ENCODE measurements around the gene BBLN. TPM values are rescaled to one million over a fixed set of nuclear protein-coding genes. Genes with fewer than 3 reads are reported as not detected.

BBLN gene
- total RNA-seq, 2 experiments from 2014 or later = 53.6 to 55.9 TPM

DNA sequence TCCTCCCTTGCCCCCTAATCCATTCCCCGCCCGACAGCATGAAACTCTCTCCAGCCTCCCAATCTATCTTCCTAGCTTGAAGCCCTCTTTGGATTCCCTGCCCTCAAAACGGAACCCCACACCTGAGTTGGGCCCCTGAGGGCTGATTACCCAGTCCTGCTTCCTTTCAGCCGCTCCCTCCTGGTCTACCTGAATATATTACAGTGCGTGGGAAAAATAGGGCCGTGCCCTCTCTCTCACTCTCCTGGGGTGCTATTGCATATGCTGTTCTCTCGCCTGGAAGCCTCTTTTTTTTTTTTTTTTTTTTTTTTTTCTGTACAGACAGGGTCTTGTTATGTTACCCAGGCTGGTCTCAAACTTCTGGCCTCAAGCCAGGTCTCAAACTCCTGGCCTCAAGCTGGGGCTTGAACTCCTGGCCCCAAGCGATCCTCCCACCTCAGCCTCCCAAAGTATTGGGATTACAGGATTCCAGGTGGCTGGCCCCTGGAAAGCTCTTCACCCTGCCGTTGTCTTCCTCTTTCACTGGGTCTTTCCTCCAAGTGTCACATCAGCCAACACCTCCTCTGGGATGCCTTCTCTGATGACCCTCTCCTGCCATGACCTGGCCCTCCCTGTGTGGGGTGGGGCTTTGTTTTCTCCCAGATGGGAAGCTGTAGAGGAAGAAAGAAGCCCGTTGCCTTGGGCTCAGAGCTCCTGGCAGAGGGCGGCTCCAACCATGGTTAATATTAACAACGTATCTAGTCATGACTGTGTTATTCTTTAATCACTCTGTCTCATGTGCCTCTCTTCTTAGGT is 51.3 kb downstream of the BBLN start:
- H3K9me3 Mint-ChIP-seq = no peaks in the 10 kb centered on the region
- ATAC-seq (ENCODE audit: poor library complexity) = no peak
- H3K27ac ChIP-seq (ENCODE audit: low read depth in 1 of 2, low read length in 2 of 2) = no peak overlapping the region
- no peaks in the 10 kb centered on the region for H3K36me3 ChIP-seq (ENCODE audit: insufficient read depth, low read length)
- no peak overlapping the region for H3K4me3 ChIP-seq (ENCODE audit: low read length)
- TF ChIP-seq CTCF (IDR thresholded peaks at IDR 0.05) = no peak
- ChIA-PET CTCF (interaction anchor here (0.6 kb wide), 1 partner anchor 62 kb away, joined by 4 read pairs; no protein-coding TSS in a partner anchor), POLR2A (interaction anchor here (0.6 kb wide), 1 partner anchor 811 kb away, joined by 3 read pairs; no protein-coding TSS in a partner anchor)
- H3K27me3 Mint-ChIP-seq = peaks cover 16% of the 10 kb centered on the region
- no peak overlapping the region for H3K4me3 Mint-ChIP-seq
- intact Hi-C loops (cut with DNase I, micrococcal nuclease) = no loop called here
- no peaks in the 10 kb centered on the region for H3K36me3 Mint-ChIP-seq (ENCODE audit: low read depth)
- no peak for DNase-seq
- no peaks in the 10 kb centered on the region for H3K27me3 ChIP-seq (ENCODE audit: control insufficient read depth in 1 of 2, insufficient read depth in 2 of 2, low read length in 2 of 2)
- H3K4me1 Mint-ChIP-seq (ENCODE audit: low read depth) = no peaks in the 10 kb centered on the region
- no peaks in the 10 kb centered on the region for H3K4me1 ChIP-seq (ENCODE audit: insufficient read depth, low read length)
- no peak overlapping the region for H3K27ac Mint-ChIP-seq
- no peaks in the 10 kb centered on the region for H3K9me3 ChIP-seq (ENCODE audit: control insufficient read depth in 1 of 2, insufficient read depth in 1 of 2, low read length in 2 of 2)

- Histone ChIP-seq H3K9me3 (ENCODE audit: control insufficient read depth in 1 of 2, insufficient read depth in 1 of 2, low read length in 2 of 2) (no peaks in the 10 kb centered on the region), H3K4me1 (ENCODE audit: insufficient read depth, low read length) (no peaks in the 10 kb centered on the region), H3K4me3 (ENCODE audit: low read length) (no peak overlapping the region), H3K27ac (ENCODE audit: low read depth in 1 of 2, low read length in 2 of 2) (no peak overlapping the region), H3K27me3 (ENCODE audit: control insufficient read depth in 1 of 2, insufficient read depth in 2 of 2, low read length in 2 of 2) (no peaks in the 10 kb centered on the region), H3K36me3 (ENCODE audit: insufficient read depth, low read length) (no peaks in the 10 kb centered on the region)
- TF ChIP-seq CTCF (IDR thresholded peaks at IDR 0.05) = no peak
- DNase-seq = no peak
- intact Hi-C loops (cut with DNase I, micrococcal nuclease) = no loop called here
- Mint-ChIP-seq H3K36me3 (ENCODE audit: low read depth) (no peaks in the 10 kb centered on the region), H3K27ac (no peak overlapping the region), H3K4me1 (ENCODE audit: low read depth) (no peaks in the 10 kb centered on the region), H3K27me3 (peaks cover 16% of the 10 kb centered on the region), H3K9me3 (no peaks in the 10 kb centered on the region), H3K4me3 (no peak overlapping the region)
- ChIA-PET POLR2A (no interaction called here), CTCF (interaction anchor here (0.6 kb wide), 1 partner anchor 61 kb away, joined by 4 read pairs; no protein-coding TSS in a partner anchor)
- no peak for ATAC-seq (ENCODE audit: poor library complexity)
These were observed 51.9 kb downstream of the BBLN start for GRCh38 chr9:128211981-128212281.

Other genes with a start within 250 kb of the BBLN start
- gene ST6GALNAC4, start 243.2 kb upstream of the BBLN start, total RNA-seq = 10 to 100 TPM; 28.7 to 30.2 TPM
- gene PIP5KL1, start 229.5 kb upstream of the BBLN start, total RNA-seq = 1 to 10 TPM; 2.9 to 3.3 TPM
- gene DPM2, start 222.4 kb upstream of the BBLN start, total RNA-seq = 10 to 100 TPM; 41.7 to 47.6 TPM
- gene EEIG1, start 179.3 kb upstream of the BBLN start, total RNA-seq = 100 to 1,000 TPM; 440 to 463 TPM
- 10 to 100 TPM; 11.5 to 16.8 TPM for gene NAIF1, start 92.9 kb upstream of the BBLN start, total RNA-seq
- 10 to 100 TPM; 16.9 to 17.7 TPM for gene SLC25A25, start 92.0 kb upstream of the BBLN start, total RNA-seq
- 10 to 100 TPM; 43.7 to 43.8 TPM for gene PTGES2, start 32.5 kb upstream of the BBLN start, total RNA-seq
- not detected for gene LCN2, start 10.8 kb upstream of the BBLN start, total RNA-seq
- 100 to 1,000 TPM; 106 to 107 TPM for gene CIZ1, start 31.3 kb downstream of the BBLN start, total RNA-seq
- gene DNM1, start 43.1 kb downstream of the BBLN start, total RNA-seq = 1 to 10 TPM; 1.8 to 2.5 TPM
- gene GOLGA2, start 115.7 kb downstream of the BBLN start, total RNA-seq = 10 to 100 TPM; 44.3 to 48.3 TPM
- gene SWI5, start 116.0 kb downstream of the BBLN start, total RNA-seq = 1 to 10 TPM; 3.0 to 4.1 TPM
- gene TRUB2, start 162.2 kb downstream of the BBLN start, total RNA-seq = 1 to 10 TPM; 4.8 to 6.5 TPM
- 10 to 100 TPM; 20.7 to 21.7 TPM for gene COQ4, start 162.6 kb downstream of the BBLN start, total RNA-seq
- gene SLC27A4, start 180.3 kb downstream of the BBLN start, total RNA-seq = 1 to 10 TPM; 2.2 to 3.1 TPM
- 10 to 100 TPM; 28.4 to 28.8 TPM for gene URM1, start 211.1 kb downstream of the BBLN start, total RNA-seq